Osteoblast (primary cell): ENCODE results near the gene KIRREL3. TPM values are rescaled to one million over a fixed set of nuclear protein-coding genes. Genes with fewer than 3 reads are reported as not detected.
A peak's percentile ranks its signal among the peaks of the same experiment; 100 is the strongest.

ENCODE experiments used
- DNase-seq: peaks from one replicate; pipeline ENCODE4 v3.0.0; 2011; ENCODE audit warnings: low spot score, mixed read lengths; ENCODE audit not compliant: insufficient read length; ENCODE audit errors: missing footprints
- H2AFZ ChIP-seq: 2 replicates; pipeline ENCODE4 v1.6.0; 2011; ENCODE audit warnings: mild to moderate bottlenecking, low read length
- H3K27ac ChIP-seq: 2 replicates; pipeline ENCODE4 v1.5.1; 2011; ENCODE audit warnings: mild to moderate bottlenecking, low read depth, low read length, moderate library complexity
- H3K27me3 ChIP-seq: 2 replicates; pipeline ENCODE4 v1.6.0; 2012; ENCODE audit warnings: mild to moderate bottlenecking, control low read depth, inconsistent platforms, low read length, moderate library complexity; ENCODE audit not compliant: insufficient read depth
- H3K36me3 ChIP-seq: 2 replicates; pipeline ENCODE4 v1.5.1; 2011; ENCODE audit warnings: mild to moderate bottlenecking, low read length, control low read depth, moderate library complexity; ENCODE audit not compliant: insufficient read depth
- H3K4me1 ChIP-seq: 2 replicates; pipeline ENCODE4 v1.5.1; 2011; ENCODE audit warnings: mild to moderate bottlenecking, low read length, control low read depth, moderate library complexity; ENCODE audit not compliant: insufficient read depth
- H3K4me2 ChIP-seq: 2 replicates; pipeline ENCODE4 v1.6.0; 2011; ENCODE audit warnings: mild to moderate bottlenecking, low read length; ENCODE audit not compliant: insufficient read depth
- H3K4me3 ChIP-seq: fragments of 200-600 bp; sonication (generic); 3 replicates; pipeline ENCODE4 v1.5.1; 2012; ENCODE audit warnings: mild to moderate bottlenecking, low read length, inconsistent platforms; ENCODE audit not compliant: insufficient read depth
- H3K79me2 ChIP-seq: 2 replicates; pipeline ENCODE4 v1.6.0; 2012; ENCODE audit warnings: mild to moderate bottlenecking, low read length, control low read depth, inconsistent platforms; ENCODE audit not compliant: insufficient read depth
- H3K9me3 ChIP-seq: 2 replicates; pipeline ENCODE4 v1.5.1; 2011; ENCODE audit warnings: low read depth, low read length, control low read depth
- H4K20me1 ChIP-seq: 2 replicates; pipeline ENCODE4 v1.6.0; 2012; ENCODE audit warnings: mild to moderate bottlenecking, low read length, control low read depth; ENCODE audit not compliant: insufficient read depth
- total RNA-seq: library from RNA; depleted of rRNA; stranded (reverse); fragments of >200 nt; gene quantifications from 2 replicates; pipeline ENCODE4 v1.2.3, GENCODE V29; 2012
- TF ChIP-seq, protein P1 (sequence below): IDR thresholded peaks from 2 replicates; pipeline ENCODE4 v1.5.1; 2011; ENCODE audit warnings: mild to moderate bottlenecking, low read depth, low read length, moderate library complexity; ENCODE audit errors: extremely low read depth

Gene KIRREL3
- total RNA-seq, 1 donor: 3.6 TPM

DNA sequence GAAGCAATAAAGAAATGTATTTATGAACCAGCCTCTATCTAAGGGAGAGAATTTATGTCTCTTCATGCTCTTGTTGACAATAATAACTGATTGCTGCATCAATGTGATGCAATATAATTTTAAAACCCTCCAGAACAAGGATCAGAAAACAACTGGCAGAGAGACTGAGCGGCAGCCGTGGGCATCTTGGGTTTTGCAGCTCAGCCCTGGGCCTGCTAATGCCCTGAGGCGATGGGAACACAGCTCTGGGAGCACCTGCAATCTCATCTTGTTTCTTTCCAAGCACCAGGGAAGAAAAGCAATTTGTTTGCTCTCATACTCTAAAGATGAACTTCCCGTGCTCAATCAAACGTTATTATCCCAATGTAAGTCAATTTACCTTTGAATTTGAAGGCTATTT is 399.4 kb downstream of the KIRREL3 start:
- Histone ChIP-seq H3K9me3 (no peaks in the 10 kb centered on the region), H4K20me1 (peaks cover 7% of the 10 kb centered on the region), H2AFZ (no peak overlapping the region), H3K27ac (no peak overlapping the region), H3K4me2 (no peak overlapping the region), H3K36me3 (no peaks in the 10 kb centered on the region), H3K4me1 (no peaks in the 10 kb centered on the region), H3K79me2 (no peaks in the 10 kb centered on the region), H3K4me3 (no peak overlapping the region), H3K27me3 (no peaks in the 10 kb centered on the region)
- TF ChIP-seq, protein P1, sequence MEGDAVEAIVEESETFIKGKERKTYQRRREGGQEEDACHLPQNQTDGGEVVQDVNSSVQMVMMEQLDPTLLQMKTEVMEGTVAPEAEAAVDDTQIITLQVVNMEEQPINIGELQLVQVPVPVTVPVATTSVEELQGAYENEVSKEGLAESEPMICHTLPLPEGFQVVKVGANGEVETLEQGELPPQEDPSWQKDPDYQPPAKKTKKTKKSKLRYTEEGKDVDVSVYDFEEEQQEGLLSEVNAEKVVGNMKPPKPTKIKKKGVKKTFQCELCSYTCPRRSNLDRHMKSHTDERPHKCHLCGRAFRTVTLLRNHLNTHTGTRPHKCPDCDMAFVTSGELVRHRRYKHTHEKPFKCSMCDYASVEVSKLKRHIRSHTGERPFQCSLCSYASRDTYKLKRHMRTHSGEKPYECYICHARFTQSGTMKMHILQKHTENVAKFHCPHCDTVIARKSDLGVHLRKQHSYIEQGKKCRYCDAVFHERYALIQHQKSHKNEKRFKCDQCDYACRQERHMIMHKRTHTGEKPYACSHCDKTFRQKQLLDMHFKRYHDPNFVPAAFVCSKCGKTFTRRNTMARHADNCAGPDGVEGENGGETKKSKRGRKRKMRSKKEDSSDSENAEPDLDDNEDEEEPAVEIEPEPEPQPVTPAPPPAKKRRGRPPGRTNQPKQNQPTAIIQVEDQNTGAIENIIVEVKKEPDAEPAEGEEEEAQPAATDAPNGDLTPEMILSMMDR: no peak
- DNase-seq: no peak

DNA sequence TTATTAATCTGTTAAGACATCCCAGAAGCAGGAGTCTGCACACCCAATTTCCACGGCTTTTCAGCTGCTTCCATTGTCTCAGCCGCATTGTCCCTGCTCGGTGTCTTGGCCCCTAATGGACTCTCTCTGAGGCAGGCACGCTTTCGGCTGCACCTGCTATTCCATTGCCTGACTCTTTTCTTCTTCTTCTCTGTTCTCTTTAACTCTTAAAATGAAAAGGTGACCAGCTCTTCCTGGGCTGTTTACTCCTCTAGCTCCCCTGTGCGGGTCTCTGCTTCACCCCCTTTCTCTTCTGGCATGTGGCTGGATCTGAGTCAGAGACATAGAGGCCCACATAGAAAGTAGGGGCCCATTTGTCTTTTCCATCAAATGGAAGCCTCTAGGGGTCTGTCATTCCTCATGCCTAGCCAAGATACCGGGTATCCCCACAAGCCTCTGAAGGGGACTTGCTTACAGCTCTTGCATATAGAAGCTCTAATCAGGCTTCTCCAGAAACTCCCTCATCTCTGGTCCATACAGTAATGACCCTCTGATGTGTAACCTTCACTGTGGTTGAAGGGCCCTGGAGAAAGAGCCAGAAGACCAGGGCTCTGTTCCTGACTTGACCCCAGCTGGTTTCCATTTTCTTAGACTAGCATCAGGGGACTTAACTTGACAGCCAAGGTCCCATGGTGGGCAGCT is 401.2 kb downstream of the KIRREL3 start:
- H3K36me3 ChIP-seq: no peaks in the 10 kb centered on the region
- no peaks in the 10 kb centered on the region for H3K4me1 ChIP-seq
- no peak overlapping the region for H2AFZ ChIP-seq
- TF ChIP-seq, protein P1: no peak
- no peak overlapping the region for H3K27ac ChIP-seq
- H3K9me3 ChIP-seq: no peaks in the 10 kb centered on the region
- no peak overlapping the region for H3K4me3 ChIP-seq
- H3K27me3 ChIP-seq: no peaks in the 10 kb centered on the region
- no peak overlapping the region for H3K4me2 ChIP-seq
- H3K79me2 ChIP-seq: no peaks in the 10 kb centered on the region
- DNase-seq: peak; percentile 68
- peaks cover 7% of the 10 kb centered on the region for H4K20me1 ChIP-seq

DNA sequence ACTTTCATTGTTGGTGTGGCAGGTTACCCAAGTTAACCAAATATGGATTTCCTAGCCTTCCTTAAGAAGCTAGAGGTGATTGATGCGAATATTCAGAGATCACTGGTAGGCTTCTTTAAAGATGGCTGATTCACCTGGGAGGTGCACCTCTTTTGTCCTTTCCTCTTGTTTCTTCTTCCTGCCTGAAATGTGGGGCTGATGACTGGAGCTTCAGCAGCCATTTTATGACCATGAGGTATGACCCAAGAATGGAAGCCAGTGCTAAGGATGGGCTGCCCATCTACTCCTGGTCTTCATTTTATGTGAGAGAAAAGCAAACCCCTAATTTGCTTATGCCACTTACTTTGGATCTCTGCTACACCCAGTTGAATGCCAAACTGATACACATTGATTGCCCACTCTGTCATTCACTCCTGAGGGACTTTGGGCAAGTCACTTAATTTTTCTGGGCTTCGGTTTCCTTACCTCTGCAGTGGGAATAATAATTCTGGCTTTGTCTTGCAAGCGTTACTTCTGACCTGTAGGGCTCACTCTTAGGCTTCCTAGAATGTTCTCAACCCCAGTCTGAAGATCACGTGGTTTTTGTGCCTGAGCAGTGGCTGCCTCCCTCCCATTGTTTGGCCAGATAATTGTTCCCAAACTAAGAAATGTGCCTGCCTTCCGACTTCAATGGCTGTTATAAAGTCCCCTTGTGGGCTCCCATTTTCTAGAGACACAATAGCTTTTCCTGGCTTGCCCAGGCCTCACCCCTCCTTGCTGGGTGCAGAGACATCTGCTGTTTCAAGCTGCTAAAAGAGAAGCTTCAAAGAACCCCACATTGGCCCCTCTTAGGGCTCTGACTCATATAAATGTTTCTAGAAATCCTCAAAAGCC is 402.0 kb downstream of the KIRREL3 start:
- H3K4me3 ChIP-seq: no peak overlapping the region
- H4K20me1 ChIP-seq: peaks cover 7% of the 10 kb centered on the region
- no peaks in the 10 kb centered on the region for H3K9me3 ChIP-seq
- H3K27me3 ChIP-seq: no peaks in the 10 kb centered on the region
- TF ChIP-seq, protein P1: no peak
- H3K4me1 ChIP-seq: peaks cover 2% of the 10 kb centered on the region
- H3K79me2 ChIP-seq: no peaks in the 10 kb centered on the region
- no peak overlapping the region for H3K4me2 ChIP-seq
- H3K27ac ChIP-seq: no peak overlapping the region
- no peak overlapping the region for H2AFZ ChIP-seq
- DNase-seq: peak; percentile 83
- H3K36me3 ChIP-seq: no peaks in the 10 kb centered on the region

DNA sequence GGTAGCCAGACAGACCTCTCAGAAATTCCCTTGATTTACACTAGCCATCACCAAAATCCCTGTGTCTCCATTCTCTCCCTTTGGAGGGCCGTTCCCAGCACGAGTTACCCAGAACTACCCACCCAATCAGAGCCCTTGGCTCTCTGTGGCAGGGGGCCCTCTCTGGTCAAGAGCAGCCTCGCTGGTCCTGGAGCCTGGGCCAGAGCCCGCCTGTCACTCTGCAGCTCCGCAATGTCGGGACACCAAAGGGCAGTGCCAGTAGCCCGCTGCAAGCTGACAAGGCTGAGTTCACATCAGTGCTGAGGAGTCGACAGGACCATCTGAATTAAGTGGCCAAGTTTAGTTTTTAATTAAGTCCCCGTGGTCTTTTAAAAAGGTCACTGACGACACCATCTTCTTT is 403.5 kb downstream of the KIRREL3 start:
- TF ChIP-seq, protein P1: no peak
- no peaks in the 10 kb centered on the region for H3K79me2 ChIP-seq
- H3K4me2 ChIP-seq: no peak overlapping the region
- no peaks in the 10 kb centered on the region for H3K36me3 ChIP-seq
- no peak overlapping the region for H3K27ac ChIP-seq
- no peak for DNase-seq
- no peaks in the 10 kb centered on the region for H3K9me3 ChIP-seq
- no peaks in the 10 kb centered on the region for H3K27me3 ChIP-seq
- H4K20me1 ChIP-seq: peaks cover 3% of the 10 kb centered on the region
- no peak overlapping the region for H2AFZ ChIP-seq
- H3K4me1 ChIP-seq: peaks cover 3% of the 10 kb centered on the region
- H3K4me3 ChIP-seq: no peak overlapping the region
